Stimulated activated naive CD8-positive, alpha-beta T cell treated with anti-CD3 and anti-CD28 coated beads, Interleukin-15, amount 100 ng/mL, for 72 hours (primary cell): Measurements from ENCODE around the gene TNNC1.
A peak's percentile ranks its signal among the peaks of the same experiment; 100 is the strongest.

Source experiments
- ATAC-seq: fragments of 150-1000 bp; cut with Tn5 transposase; 2 replicates; pipeline ENCODE4 v1.10.0; 2021; ENCODE audit warnings: mild to moderate bottlenecking, moderate library complexity
- DNase-seq, 2 donors: peaks; one replicate each; pipeline ENCODE4 v3.0.0; 2021 to 2022
- H3K27ac Mint-ChIP-seq, 2 donors: one replicate each; pipeline ENCODE4 v1.8.0; 2022; ENCODE audit warnings: mild to moderate bottlenecking in 2 of 2, mixed read lengths in 2 of 2, moderate library complexity in 2 of 2
- H3K27me3 Mint-ChIP-seq: one replicate; pipeline ENCODE4 v1.8.0; 2022; ENCODE audit warnings: mixed read lengths
- H3K4me1 Mint-ChIP-seq: one replicate; pipeline ENCODE4 v1.8.0; 2022; ENCODE audit warnings: mild to moderate bottlenecking, mixed read lengths
- H3K4me3 Mint-ChIP-seq, 2 donors: one replicate each; pipeline ENCODE4 v1.8.0; 2022; ENCODE audit warnings: mild to moderate bottlenecking in 2 of 2, mixed read lengths in 2 of 2, moderate library complexity in 1 of 2
- H3K9me3 Mint-ChIP-seq, 2 donors: one replicate each; pipeline ENCODE4 v1.8.0; 2022; ENCODE audit warnings: mixed read lengths in 2 of 2

Gene TNNC1

GRCh38 chr3:52442409-52443267 lies 11.2 kb downstream of the TNNC1 start:
- H3K9me3 Mint-ChIP-seq, result no peaks in the 10 kb centered on the region
- DNase-seq, result no peak
- H3K27me3 Mint-ChIP-seq, result no peaks in the 10 kb centered on the region
- peaks cover 18% of the 10 kb centered on the region for H3K4me1 Mint-ChIP-seq
- ATAC-seq, result no peak
- H3K27ac Mint-ChIP-seq, result peak overlapping the region in 1 of 2 donors; percentile 59
- H3K4me3 Mint-ChIP-seq, result no peak overlapping the region

DNA sequence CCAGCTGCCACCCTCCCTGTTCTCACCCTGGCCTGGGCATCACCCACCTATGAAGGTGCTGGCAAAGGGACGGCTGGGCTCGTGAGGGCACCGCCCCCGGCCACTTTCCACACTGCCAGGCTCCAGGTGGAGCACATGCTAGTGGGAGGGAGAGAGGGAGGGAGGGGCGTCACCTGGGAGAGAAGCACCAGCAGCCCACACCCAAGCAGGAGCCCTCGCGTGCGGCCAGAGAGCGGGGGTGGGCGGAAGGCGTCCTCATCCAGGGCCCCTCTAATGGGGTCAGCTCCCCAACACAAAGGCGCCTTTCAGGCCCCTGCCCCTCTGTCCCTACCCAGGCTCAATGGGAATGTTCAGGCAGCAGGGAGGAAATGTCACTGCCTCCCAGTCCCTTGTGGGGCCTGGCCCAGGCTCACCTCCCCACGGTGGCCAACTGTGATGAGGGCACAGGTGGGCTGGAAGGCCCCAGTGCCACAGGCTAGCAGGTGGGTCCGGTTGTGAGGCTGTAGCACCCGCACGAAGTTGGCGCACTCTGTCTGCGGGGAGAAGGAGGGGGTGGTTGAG lies 12.0 kb downstream of the TNNC1 start:
- Mint-ChIP-seq H3K27ac (no peak overlapping the region), H3K4me1 (peaks cover 13% of the 10 kb centered on the region), H3K9me3 (no peaks in the 10 kb centered on the region), H3K27me3 (no peaks in the 10 kb centered on the region), H3K4me3 (no peak overlapping the region)
- no peak for DNase-seq
- no peak for ATAC-seq

GRCh38 chr3:52441091-52441771 lies 12.6 kb downstream of the TNNC1 start:
- no peak for ATAC-seq
- no peak overlapping the region for H3K4me3 Mint-ChIP-seq
- H3K27me3 Mint-ChIP-seq, result no peaks in the 10 kb centered on the region

GRCh38 chr3:52440671-52441070 lies 13.2 kb downstream of the TNNC1 start:
- no peaks in the 10 kb centered on the region for H3K9me3 Mint-ChIP-seq
- H3K4me3 Mint-ChIP-seq, result no peak overlapping the region
- no peak overlapping the region for H3K27ac Mint-ChIP-seq
- peaks cover 6% of the 10 kb centered on the region for H3K4me1 Mint-ChIP-seq
- no peak for ATAC-seq
- no peak for DNase-seq
- no peaks in the 10 kb centered on the region for H3K27me3 Mint-ChIP-seq

More at GRCh38 chr3:52441091-52441771, 12.6 kb downstream of the TNNC1 start:
- H3K27ac Mint-ChIP-seq, result no peak overlapping the region
- H3K9me3 Mint-ChIP-seq, result no peaks in the 10 kb centered on the region
- DNase-seq, result no peak
- peaks cover 7% of the 10 kb centered on the region for H3K4me1 Mint-ChIP-seq

DNA sequence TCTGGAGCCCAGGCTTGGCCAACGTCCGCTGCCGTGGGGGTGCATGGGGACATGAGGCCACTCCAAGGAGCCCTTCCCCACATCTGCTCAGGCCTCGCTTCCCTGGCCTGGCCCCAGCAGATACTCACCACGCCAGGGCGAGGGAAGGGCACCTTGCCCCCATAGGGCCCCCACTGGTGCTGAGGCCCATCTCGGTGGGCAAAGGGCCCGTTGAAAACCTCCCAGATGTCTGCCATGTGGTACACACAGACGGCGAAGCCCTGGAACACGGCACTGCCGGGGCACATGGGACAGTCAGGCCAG lies 13.6 kb downstream of the TNNC1 start:
- H3K4me1 Mint-ChIP-seq, result peaks cover 4% of the 10 kb centered on the region
- H3K4me3 Mint-ChIP-seq, result no peak overlapping the region
- no peaks in the 10 kb centered on the region for H3K27me3 Mint-ChIP-seq
- H3K9me3 Mint-ChIP-seq, result no peaks in the 10 kb centered on the region
- no peak overlapping the region for H3K27ac Mint-ChIP-seq
- DNase-seq (no peak), ATAC-seq (no peak)

GRCh38 chr3:52439426-52440248 lies 14.2 kb downstream of the TNNC1 start:
- Mint-ChIP-seq H3K9me3 (no peaks in the 10 kb centered on the region), H3K4me1 (no peaks in the 10 kb centered on the region), H3K4me3 (no peak overlapping the region), H3K27ac (peak overlapping the region in 1 of 2 donors; percentile 86), H3K27me3 (no peaks in the 10 kb centered on the region)
- no peak for ATAC-seq
- DNase-seq, result no peak

- ATAC-seq, result no peak
- H3K27me3 Mint-ChIP-seq, result no peaks in the 10 kb centered on the region
- no peak overlapping the region for H3K27ac Mint-ChIP-seq
- H3K4me1 Mint-ChIP-seq, result no peaks in the 10 kb centered on the region
- no peaks in the 10 kb centered on the region for H3K9me3 Mint-ChIP-seq
- DNase-seq, result no peak
- H3K4me3 Mint-ChIP-seq, result no peak overlapping the region
Observed at GRCh38 chr3:52438579-52439425, 15.0 kb downstream of the TNNC1 start.

DNA sequence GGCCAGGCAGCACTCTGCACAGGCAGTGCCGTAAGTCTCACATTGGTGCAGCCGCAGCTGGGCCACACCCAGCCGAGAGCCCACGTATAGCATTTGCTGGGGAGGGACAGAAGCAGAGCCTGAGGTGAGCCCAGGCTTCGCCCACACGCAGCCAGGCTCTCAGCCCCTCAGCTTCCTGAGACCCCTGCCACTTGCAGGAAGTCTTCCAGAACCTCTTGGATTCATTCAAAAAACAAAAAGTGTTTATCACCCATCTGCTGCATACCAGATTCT lies 15.8 kb downstream of the TNNC1 start:
- Mint-ChIP-seq H3K4me3 (no peak overlapping the region), H3K4me1 (no peaks in the 10 kb centered on the region), H3K27me3 (no peaks in the 10 kb centered on the region), H3K9me3 (no peaks in the 10 kb centered on the region), H3K27ac (no peak overlapping the region)
- ATAC-seq (no peak), DNase-seq (no peak)

GRCh38 chr3:52437326-52438103 lies 16.3 kb downstream of the TNNC1 start:
- Mint-ChIP-seq H3K9me3 (no peaks in the 10 kb centered on the region), H3K27ac (peak overlapping the region in 1 of 2 donors; percentile 67), H3K4me3 (no peak overlapping the region), H3K4me1 (no peaks in the 10 kb centered on the region), H3K27me3 (no peaks in the 10 kb centered on the region)
- ATAC-seq, result no peak
- DNase-seq, result no peak

GRCh38 chr3:52436500-52437149 lies 17.2 kb downstream of the TNNC1 start:
- Mint-ChIP-seq H3K4me3 (no peak overlapping the region), H3K27ac (no peak overlapping the region), H3K27me3 (no peaks in the 10 kb centered on the region), H3K4me1 (no peaks in the 10 kb centered on the region), H3K9me3 (no peaks in the 10 kb centered on the region)
- ATAC-seq, result no peak
- no peak for DNase-seq

DNA sequence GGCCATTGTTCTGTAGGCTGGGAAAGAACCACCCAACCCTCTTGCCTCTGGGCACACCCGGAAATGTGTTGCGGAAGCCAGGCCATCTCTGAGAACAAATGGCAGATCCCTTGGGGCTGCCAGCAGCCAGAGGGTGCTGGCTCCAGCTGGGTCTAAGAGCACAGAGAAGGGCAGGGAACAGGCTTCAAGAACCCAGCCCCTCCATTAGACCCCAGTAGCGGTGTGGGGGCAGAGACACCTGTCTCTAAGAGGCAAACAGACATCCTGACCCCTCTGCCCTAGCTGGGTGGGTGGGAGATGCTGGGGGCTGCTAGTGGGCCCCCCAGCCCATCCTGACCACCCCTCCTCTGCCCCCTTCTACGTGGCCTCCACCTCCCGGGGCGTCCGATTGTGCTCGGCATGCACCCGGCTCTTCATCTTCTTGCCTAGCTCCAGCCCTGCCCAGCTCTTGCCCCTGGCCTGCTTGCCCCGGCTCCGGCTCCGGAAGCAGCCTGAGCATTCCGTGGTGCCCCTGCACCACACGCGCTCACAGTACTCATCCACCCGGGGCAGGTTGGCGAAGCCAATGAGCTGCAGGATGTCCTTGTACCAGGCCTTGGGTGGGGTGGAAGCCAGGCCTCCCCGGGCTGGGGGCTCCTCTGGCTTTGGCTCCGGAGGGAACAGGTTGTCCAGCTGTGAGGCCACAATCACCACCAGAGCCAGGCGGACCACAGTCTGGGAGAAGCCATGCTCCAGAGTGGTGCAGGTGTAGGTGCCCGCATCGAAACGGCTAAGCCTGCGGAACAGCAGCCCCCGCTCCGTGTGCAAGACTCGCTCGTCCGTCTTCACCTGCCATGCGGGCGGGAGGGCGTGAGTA lies 18.4 kb downstream of the TNNC1 start:
- DNase-seq (no peak), ATAC-seq (no peak)
- Mint-ChIP-seq H3K4me3 (no peak overlapping the region), H3K4me1 (no peaks in the 10 kb centered on the region), H3K27ac (no peak overlapping the region), H3K9me3 (no peaks in the 10 kb centered on the region), H3K27me3 (no peaks in the 10 kb centered on the region)

- Mint-ChIP-seq H3K27me3 (no peaks in the 10 kb centered on the region), H3K4me1 (no peaks in the 10 kb centered on the region), H3K27ac (no peak overlapping the region), H3K4me3 (no peak overlapping the region), H3K9me3 (no peaks in the 10 kb centered on the region)
- no peak for DNase-seq
- ATAC-seq, result no peak
Observed at GRCh38 chr3:52434491-52435115, 19.2 kb downstream of the TNNC1 start.

- H3K4me3 Mint-ChIP-seq, result no peak overlapping the region
- H3K9me3 Mint-ChIP-seq, result no peaks in the 10 kb centered on the region
- no peaks in the 10 kb centered on the region for H3K4me1 Mint-ChIP-seq
- no peak for DNase-seq
- H3K27me3 Mint-ChIP-seq, result no peaks in the 10 kb centered on the region
- H3K27ac Mint-ChIP-seq, result no peak overlapping the region
- no peak for ATAC-seq
Observed at GRCh38 chr3:52433996-52434479, 19.8 kb downstream of the TNNC1 start.
